ENCODE measurements around the gene ZNF670.

The ZNF670 gene

GRCh38 chr1:247077876-247078257 is 744 bp downstream of the ZNF670 start:
- peak overlapping the region; percentile 24 for H3K27ac ChIP-seq (ENCODE audit: poor library complexity, severe bottlenecking)
- no peaks in the 10 kb centered on the region for H3K9me3 ChIP-seq (ENCODE audit: severe bottlenecking)
- ATAC-seq (ENCODE audit: low read depth) = no peak
- peaks cover 3% of the 10 kb centered on the region for H3K4me1 ChIP-seq (ENCODE audit: insufficient read depth, poor library complexity, severe bottlenecking)
- no peaks in the 10 kb centered on the region for H3K27me3 ChIP-seq (ENCODE audit: insufficient read depth, poor library complexity, severe bottlenecking)
- peak overlapping the region; percentile 50 for H3K4me3 ChIP-seq (ENCODE audit: severe bottlenecking)
- TF ChIP-seq CTCF (IDR thresholded peaks at IDR 0.05; ENCODE audit: poor library complexity, severe bottlenecking) = no peak
- DNase-seq (ENCODE audit: low spot score) = no peak
- no peaks in the 10 kb centered on the region for H3K36me3 ChIP-seq (ENCODE audit: low read depth)

GRCh38 chr1:247077213-247077612 is 1.4 kb downstream of the ZNF670 start:
- Histone ChIP-seq H3K9me3 (ENCODE audit: severe bottlenecking) (no peaks in the 10 kb centered on the region), H3K27ac (ENCODE audit: poor library complexity, severe bottlenecking) (no peak overlapping the region), H3K27me3 (ENCODE audit: insufficient read depth, poor library complexity, severe bottlenecking) (no peaks in the 10 kb centered on the region), H3K36me3 (ENCODE audit: low read depth) (no peaks in the 10 kb centered on the region), H3K4me3 (ENCODE audit: severe bottlenecking) (no peak overlapping the region), H3K4me1 (ENCODE audit: insufficient read depth, poor library complexity, severe bottlenecking) (peaks cover 3% of the 10 kb centered on the region)
- DNase-seq (ENCODE audit: low spot score) (no peak), ATAC-seq (ENCODE audit: low read depth) (no peak)
- TF ChIP-seq CTCF (IDR thresholded peaks at IDR 0.05; ENCODE audit: poor library complexity, severe bottlenecking) = no peak

- no peaks in the 10 kb centered on the region for H3K9me3 ChIP-seq (ENCODE audit: severe bottlenecking)
- H3K27ac ChIP-seq (ENCODE audit: poor library complexity, severe bottlenecking) = no peak overlapping the region
- DNase-seq (ENCODE audit: low spot score) = no peak
- no peak overlapping the region for H3K4me3 ChIP-seq (ENCODE audit: severe bottlenecking)
- no peaks in the 10 kb centered on the region for H3K27me3 ChIP-seq (ENCODE audit: insufficient read depth, poor library complexity, severe bottlenecking)
- no peaks in the 10 kb centered on the region for H3K4me1 ChIP-seq (ENCODE audit: insufficient read depth, poor library complexity, severe bottlenecking)
- no peak for ATAC-seq (ENCODE audit: low read depth)
- no peak for TF ChIP-seq CTCF (IDR thresholded peaks at IDR 0.05; ENCODE audit: poor library complexity, severe bottlenecking)
- H3K36me3 ChIP-seq (ENCODE audit: low read depth) = no peaks in the 10 kb centered on the region
Observed at GRCh38 chr1:247070645-247071044, 8.0 kb downstream of the ZNF670 start.

- no peak for TF ChIP-seq CTCF (IDR thresholded peaks at IDR 0.05; ENCODE audit: poor library complexity, severe bottlenecking)
- ATAC-seq (ENCODE audit: low read depth) = no peak
Observed at GRCh38 chr1:247064304-247064703, 14.3 kb downstream of the ZNF670 start.

GRCh38 chr1:247060771-247061170 is 17.8 kb downstream of the ZNF670 start:
- no peak for TF ChIP-seq CTCF (IDR thresholded peaks at IDR 0.05; ENCODE audit: poor library complexity, severe bottlenecking)
- H3K36me3 ChIP-seq (ENCODE audit: low read depth) = no peaks in the 10 kb centered on the region
- no peak overlapping the region for H3K27ac ChIP-seq (ENCODE audit: poor library complexity, severe bottlenecking)
- DNase-seq (ENCODE audit: low spot score) (no peak), ATAC-seq (ENCODE audit: low read depth) (no peak)
- H3K9me3 ChIP-seq (ENCODE audit: severe bottlenecking) = no peaks in the 10 kb centered on the region
- no peaks in the 10 kb centered on the region for H3K4me1 ChIP-seq (ENCODE audit: insufficient read depth, poor library complexity, severe bottlenecking)
- no peaks in the 10 kb centered on the region for H3K27me3 ChIP-seq (ENCODE audit: insufficient read depth, poor library complexity, severe bottlenecking)
- H3K4me3 ChIP-seq (ENCODE audit: severe bottlenecking) = no peak overlapping the region

More at GRCh38 chr1:247064304-247064703, 14.3 kb downstream of the ZNF670 start:
- Histone ChIP-seq H3K9me3 (ENCODE audit: severe bottlenecking) (no peaks in the 10 kb centered on the region), H3K27me3 (ENCODE audit: insufficient read depth, poor library complexity, severe bottlenecking) (no peaks in the 10 kb centered on the region), H3K27ac (ENCODE audit: poor library complexity, severe bottlenecking) (no peak overlapping the region), H3K36me3 (ENCODE audit: low read depth) (no peaks in the 10 kb centered on the region), H3K4me1 (ENCODE audit: insufficient read depth, poor library complexity, severe bottlenecking) (no peaks in the 10 kb centered on the region), H3K4me3 (ENCODE audit: severe bottlenecking) (no peak overlapping the region)
- no peak for DNase-seq (ENCODE audit: low spot score)
